ENCODE data around the gene AGK. TPM values are rescaled to one million over a fixed set of nuclear protein-coding genes. Genes with fewer than 3 reads are reported as not detected.
A peak's percentile ranks its signal among the peaks of the same experiment; 100 is the strongest.

AGK gene
- total RNA-seq, 4 donors from 2014 or later: 15.3 to 42.7 (median 19.4) TPM

DNA sequence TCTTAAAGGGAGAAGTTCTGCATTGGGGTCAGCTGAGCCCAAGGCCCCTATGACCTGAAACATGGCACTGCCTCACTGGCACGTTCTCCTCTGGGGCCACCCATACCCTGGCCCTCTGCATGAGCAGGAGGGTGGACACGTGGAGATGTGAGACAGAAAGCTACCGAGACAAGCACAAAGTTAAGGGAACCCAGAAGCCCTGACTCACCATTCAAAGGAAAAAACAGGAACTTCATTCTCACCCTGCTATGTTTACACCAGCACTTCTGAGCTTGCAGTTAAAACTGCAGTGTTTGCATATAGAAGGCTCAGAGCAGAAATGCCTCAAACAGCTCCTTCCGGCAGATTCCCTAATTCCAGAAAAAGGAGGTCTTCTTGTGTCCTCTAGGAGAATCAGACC is 109.0 kb downstream of the AGK start:
- Histone ChIP-seq H3K9me3 (no peaks in the 10 kb centered on the region), H3K4me3 (no peak overlapping the region), H3K36me3 (peaks cover 67% of the 10 kb centered on the region), H3K27me3 (no peaks in the 10 kb centered on the region), H3K4me1 (peaks cover 3% of the 10 kb centered on the region), H3K27ac (no peak overlapping the region)
- DNase-seq (ENCODE audit: low spot score in 2 of 2): no peak
- 86% methylated on average over 4 of the region's 4 CpGs for WGBS
- TF ChIP-seq, protein P1, sequence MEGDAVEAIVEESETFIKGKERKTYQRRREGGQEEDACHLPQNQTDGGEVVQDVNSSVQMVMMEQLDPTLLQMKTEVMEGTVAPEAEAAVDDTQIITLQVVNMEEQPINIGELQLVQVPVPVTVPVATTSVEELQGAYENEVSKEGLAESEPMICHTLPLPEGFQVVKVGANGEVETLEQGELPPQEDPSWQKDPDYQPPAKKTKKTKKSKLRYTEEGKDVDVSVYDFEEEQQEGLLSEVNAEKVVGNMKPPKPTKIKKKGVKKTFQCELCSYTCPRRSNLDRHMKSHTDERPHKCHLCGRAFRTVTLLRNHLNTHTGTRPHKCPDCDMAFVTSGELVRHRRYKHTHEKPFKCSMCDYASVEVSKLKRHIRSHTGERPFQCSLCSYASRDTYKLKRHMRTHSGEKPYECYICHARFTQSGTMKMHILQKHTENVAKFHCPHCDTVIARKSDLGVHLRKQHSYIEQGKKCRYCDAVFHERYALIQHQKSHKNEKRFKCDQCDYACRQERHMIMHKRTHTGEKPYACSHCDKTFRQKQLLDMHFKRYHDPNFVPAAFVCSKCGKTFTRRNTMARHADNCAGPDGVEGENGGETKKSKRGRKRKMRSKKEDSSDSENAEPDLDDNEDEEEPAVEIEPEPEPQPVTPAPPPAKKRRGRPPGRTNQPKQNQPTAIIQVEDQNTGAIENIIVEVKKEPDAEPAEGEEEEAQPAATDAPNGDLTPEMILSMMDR (IDR thresholded peaks at IDR 0.05): no peak
- TF ChIP-seq POLR2A (IDR thresholded peaks at IDR 0.05) (no peak), POLR2AphosphoS5 (IDR thresholded peaks at IDR 0.05) (no peak), EP300 (IDR thresholded peaks at IDR 0.05) (no peak)

DNA sequence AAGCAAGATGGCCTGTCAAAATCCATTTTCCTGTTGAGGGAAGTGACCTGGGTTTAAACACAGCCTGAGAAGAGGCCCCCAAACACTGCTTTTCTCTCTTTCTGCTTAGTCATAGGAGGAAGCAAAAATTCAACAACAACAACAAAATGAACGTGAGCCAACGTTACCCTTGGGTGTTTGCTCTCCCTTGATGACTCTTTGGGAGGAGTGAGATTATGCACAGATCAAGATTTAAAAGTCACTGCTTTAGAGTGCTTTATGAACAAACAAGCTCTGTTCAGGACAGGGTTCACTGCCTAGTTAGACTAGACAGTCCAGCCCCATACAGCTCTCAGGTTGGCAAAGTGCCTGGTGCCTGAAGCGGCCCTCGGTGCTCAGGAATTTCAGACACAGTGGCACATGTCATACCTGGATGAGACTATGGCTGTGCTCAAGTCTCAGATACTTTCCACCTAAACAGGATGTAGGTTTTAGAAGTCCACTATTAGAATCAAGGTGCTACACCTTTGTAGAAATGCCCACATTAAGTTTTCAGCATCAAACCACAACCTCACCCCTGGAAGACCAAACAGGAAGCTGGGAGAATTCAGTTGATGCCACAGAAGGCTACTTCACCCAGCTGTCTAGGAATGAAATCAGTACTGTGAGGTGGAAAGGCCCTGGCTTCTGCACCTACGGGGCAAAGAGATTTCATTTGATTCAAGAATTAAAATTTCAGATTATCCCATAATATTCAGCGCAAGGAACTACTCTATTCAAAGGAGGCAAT is 112.1 kb downstream of the AGK start:
- H3K36me3 ChIP-seq: peaks cover 63% of the 10 kb centered on the region

DNA sequence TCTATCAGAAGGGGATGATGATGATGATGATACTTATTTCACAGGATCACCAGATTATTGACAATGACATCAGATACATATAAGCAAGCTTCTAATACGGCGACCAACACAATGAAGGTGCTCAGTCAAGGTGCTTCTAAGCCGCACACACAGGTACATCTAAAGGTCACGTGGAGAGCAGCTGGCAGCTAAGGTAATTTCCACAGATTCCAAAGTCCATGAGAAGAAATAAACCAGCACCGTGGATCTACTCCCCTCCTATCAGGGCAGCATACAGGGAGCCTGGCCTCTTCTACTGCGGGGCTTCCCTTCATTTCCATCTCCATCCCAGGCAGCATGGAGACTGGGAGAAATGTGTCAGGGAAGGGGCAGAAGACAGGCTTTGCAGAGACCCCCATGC is 113.2 kb downstream of the AGK start:
- Histone ChIP-seq H3K36me3 (peaks cover 59% of the 10 kb centered on the region), H3K9me3 (no peaks in the 10 kb centered on the region), H3K4me1 (peaks cover 3% of the 10 kb centered on the region), H3K27ac (no peak overlapping the region), H3K27me3 (no peaks in the 10 kb centered on the region), H3K4me3 (no peak overlapping the region)
- 96% methylated on average over 6 of the region's 6 CpGs for WGBS
- no peak for DNase-seq (ENCODE audit: low spot score in 2 of 2)
- no peak for TF ChIP-seq POLR2AphosphoS5 (IDR thresholded peaks at IDR 0.05)
- no peak for TF ChIP-seq POLR2A (IDR thresholded peaks at IDR 0.05)
- TF ChIP-seq EP300 (IDR thresholded peaks at IDR 0.05): no peak
- TF ChIP-seq, protein P1 (IDR thresholded peaks at IDR 0.05): no peak

More for the DNA sequence above, 112.1 kb downstream of the AGK start:
- Histone ChIP-seq H3K9me3 (no peaks in the 10 kb centered on the region), H3K4me3 (no peak overlapping the region), H3K27me3 (no peaks in the 10 kb centered on the region), H3K4me1 (peaks cover 3% of the 10 kb centered on the region), H3K27ac (peak overlapping the region; percentile 17)
- TF ChIP-seq, protein P1 (IDR thresholded peaks at IDR 0.05): no peak
- TF ChIP-seq POLR2A (IDR thresholded peaks at IDR 0.05) (no peak), EP300 (IDR thresholded peaks at IDR 0.05) (no peak), POLR2AphosphoS5 (IDR thresholded peaks at IDR 0.05) (no peak)
- WGBS: 60% methylated on average over 6 of the region's 6 CpGs
- no peak for DNase-seq (ENCODE audit: low spot score in 2 of 2)

DNA sequence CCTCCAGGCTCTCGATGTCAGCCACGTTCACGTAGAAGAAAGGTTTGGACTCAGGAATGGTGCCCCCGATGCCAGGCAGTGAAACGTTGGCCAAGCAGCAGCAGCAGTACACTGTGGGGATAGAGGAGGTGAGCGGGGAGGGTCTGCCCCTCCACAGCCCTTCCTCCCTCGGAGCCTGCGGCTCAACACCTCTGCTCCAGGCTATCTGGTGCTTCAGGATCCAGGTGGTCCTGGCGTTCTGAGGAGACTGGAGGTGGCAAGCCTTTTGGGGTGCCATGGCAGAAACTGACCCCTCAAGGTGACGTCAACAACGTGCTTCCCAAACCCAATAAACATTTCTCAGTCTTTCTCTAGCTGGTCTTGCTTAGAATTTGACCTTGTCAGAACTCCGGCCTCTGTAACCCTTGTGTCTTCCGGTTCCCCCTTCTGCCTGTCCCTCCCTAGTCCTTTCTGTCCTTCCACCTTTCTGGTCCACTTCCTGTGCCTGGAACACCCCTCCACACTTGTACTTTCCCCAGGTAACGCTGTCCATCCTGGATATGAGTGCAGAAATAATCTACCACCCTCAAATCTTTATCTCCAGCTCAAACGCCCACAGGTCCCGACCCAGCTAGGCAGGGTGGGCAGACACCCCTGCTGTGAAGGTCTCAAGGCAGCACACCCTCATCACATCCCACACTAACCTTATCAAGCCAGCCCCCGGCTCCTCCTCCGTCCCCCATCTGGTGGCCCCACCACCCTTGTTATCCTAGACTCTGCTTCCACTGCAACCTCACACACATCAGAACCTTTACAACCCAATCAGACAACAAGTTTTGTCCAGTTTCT is 114.2 kb downstream of the AGK start:
- peaks cover 49% of the 10 kb centered on the region for H3K36me3 ChIP-seq
- WGBS: 94% methylated on average over 18 of the region's 18 CpGs
- H3K9me3 ChIP-seq: no peaks in the 10 kb centered on the region
- H3K4me3 ChIP-seq: no peak overlapping the region
- no peak overlapping the region for H3K27ac ChIP-seq
- DNase-seq (ENCODE audit: low spot score in 2 of 2): no peak
- TF ChIP-seq POLR2A (IDR thresholded peaks at IDR 0.05) (no peak), EP300 (IDR thresholded peaks at IDR 0.05) (no peak), POLR2AphosphoS5 (IDR thresholded peaks at IDR 0.05) (no peak)
- TF ChIP-seq, protein P1 (IDR thresholded peaks at IDR 0.05): no peak
- H3K27me3 ChIP-seq: no peaks in the 10 kb centered on the region
- H3K4me1 ChIP-seq: peaks cover 3% of the 10 kb centered on the region

DNA sequence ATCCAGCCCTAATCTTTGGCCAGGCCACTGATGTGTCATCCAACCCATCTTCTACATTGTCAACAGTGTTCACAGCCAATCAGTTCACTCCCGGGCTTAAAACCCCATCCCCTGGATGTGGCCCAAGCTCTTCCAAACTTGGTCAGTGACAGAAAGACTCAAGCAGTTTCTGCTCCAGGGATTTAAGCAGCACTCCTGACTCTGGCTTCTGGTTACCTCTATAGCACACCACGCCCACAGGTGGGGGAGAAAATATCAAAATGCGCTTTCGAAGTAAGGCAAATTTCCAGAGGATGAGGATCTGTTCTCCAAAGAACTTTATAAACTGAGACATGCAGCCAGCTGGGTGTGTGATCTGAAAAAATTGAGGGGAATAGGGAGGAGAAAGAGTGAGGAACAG is 114.9 kb downstream of the AGK start:
- Histone ChIP-seq H3K27ac (no peak overlapping the region), H3K36me3 (peaks cover 44% of the 10 kb centered on the region), H3K4me3 (no peak overlapping the region), H3K9me3 (no peaks in the 10 kb centered on the region), H3K4me1 (peaks cover 3% of the 10 kb centered on the region), H3K27me3 (no peaks in the 10 kb centered on the region)
- TF ChIP-seq POLR2A (IDR thresholded peaks at IDR 0.05) (no peak), POLR2AphosphoS5 (IDR thresholded peaks at IDR 0.05) (no peak), EP300 (IDR thresholded peaks at IDR 0.05) (no peak)
- TF ChIP-seq, protein P1 (IDR thresholded peaks at IDR 0.05): no peak
- DNase-seq (ENCODE audit: low spot score in 2 of 2): no peak
- WGBS: 88% methylated on average over 4 of the region's 4 CpGs
